Endothelial cell of umbilical vein (primary cell): ENCODE data around the gene C19orf67. TPM values are rescaled to one million over a fixed set of nuclear protein-coding genes. Genes with fewer than 3 reads are reported as not detected.

ENCODE experiments used
- BruUV-seq: library from RNA; stranded (reverse); fragments of 400-500 nt; replicated peaks from 2 replicates; lab custom pipeline; 2021; lab: Mats Ljungman, UMichigan
- CTCF ChIA-PET: fragments of 300-600, 350-600 bp; sonication (Branson Sonifier 250); formaldehyde crosslinking; loops from one replicate; lab custom pipeline; 2021; ENCODE audit warnings: antibody characterized with exemption, inconsistent platforms; lab: Charles Lee
- POLR2A ChIA-PET: fragments of 300-600, 350-600 bp; sonication (Branson Sonifier 250); formaldehyde crosslinking; loops from one replicate; lab custom pipeline; 2021; ENCODE audit warnings: antibody characterized with exemption, inconsistent platforms; lab: Charles Lee
- DNase-seq: peaks from one replicate; pipeline ENCODE4 v3.0.0-alpha.2; 2011; ENCODE audit warnings: low read depth, low spot score
- FAIRE-seq: peaks from 2 replicates; lab custom pipeline; 2011; peaks lifted over from hg19 to GRCh38; lab: Jason Lieb, UNC
- H2AFZ ChIP-seq: 2 replicates; pipeline ENCODE4 v1.6.0; 2012; ENCODE audit warnings: low read depth, low read length, control low read depth, inconsistent platforms
- H3K27ac ChIP-seq: 2 replicates; pipeline ENCODE4 v1.5.1; 2011; ENCODE audit warnings: low read depth, mild to moderate bottlenecking, control low read depth, low read length, moderate library complexity; ENCODE audit not compliant: insufficient read depth
- H3K27me3 ChIP-seq, 2 experiments: 2 replicates each; pipeline versions ENCODE4 v1.6.0 to v1.6.1; 2011; ENCODE audit warnings: low read length in 2 of 2, mixed read lengths in 1 of 2; ENCODE audit not compliant: control insufficient read depth in 2 of 2, insufficient read depth in 2 of 2
- H3K36me3 ChIP-seq, 2 experiments: 2 replicates in 1 of 2; 3 replicates in 1 of 2; pipeline ENCODE4 v1.5.1; 2011; ENCODE audit warnings: low read length in 2 of 2, mild to moderate bottlenecking in 1 of 2, moderate library complexity in 1 of 2; ENCODE audit not compliant: control insufficient read depth in 2 of 2, insufficient read depth in 2 of 2; ENCODE audit errors: extremely low read depth in 1 of 2
- H3K4me1 ChIP-seq: 3 replicates; pipeline ENCODE4 v1.5.1; 2011; ENCODE audit warnings: mild to moderate bottlenecking, low read length; ENCODE audit not compliant: control insufficient read depth, insufficient read depth; ENCODE audit errors: extremely low read depth
- H3K4me2 ChIP-seq: 2 replicates; pipeline ENCODE4 v1.6.1; 2011; ENCODE audit warnings: low read length, control low read depth, mixed read lengths; ENCODE audit not compliant: insufficient read depth
- H3K4me3 ChIP-seq, 3 experiments: fragments of 200-600 bp in 1 of 3; sonication (generic), shearing (Covaris generic) in 1 of 3; replicated peaks in 1 of 3; 2 replicates each; pipeline ENCODE4 v1.5.1; 2011 to 2016; ENCODE audit warnings: control low read depth in 3 of 3, low read length in 3 of 3, mild to moderate bottlenecking in 2 of 3, inconsistent platforms in 1 of 3, low read depth in 1 of 3, moderate library complexity in 1 of 3; ENCODE audit not compliant: insufficient read depth in 1 of 3
- H3K79me2 ChIP-seq: 2 replicates; pipeline ENCODE4 v1.6.0; 2012; ENCODE audit warnings: low read length, inconsistent platforms; ENCODE audit not compliant: control insufficient read depth, insufficient read depth
- H3K9ac ChIP-seq: replicated peaks from 2 replicates; pipeline ENCODE3; 2011; ENCODE audit warnings: low read length, control low read depth; ENCODE audit not compliant: insufficient read depth; ENCODE audit errors: extremely low read depth
- H3K9me1 ChIP-seq: replicated peaks from 3 replicates; pipeline ENCODE4 v1.6.0; 2011; ENCODE audit warnings: mild to moderate bottlenecking, low read length; ENCODE audit not compliant: control insufficient read depth, insufficient read depth; ENCODE audit errors: extremely low read depth
- H3K9me3 ChIP-seq: replicated peaks from 2 replicates; pipeline ENCODE4 v1.5.1; 2012; ENCODE audit warnings: low read length, inconsistent platforms; ENCODE audit not compliant: control insufficient read depth, insufficient read depth
- H4K20me1 ChIP-seq: replicated peaks from 2 replicates; pipeline ENCODE3; 2011; ENCODE audit warnings: mild to moderate bottlenecking, low read length; ENCODE audit not compliant: control insufficient read depth, insufficient read depth; ENCODE audit errors: extremely low read depth
- EZH2 ChIP-seq: IDR thresholded peaks from 2 replicates; pipeline ENCODE4 v1.6.1; 2012; ENCODE audit warnings: borderline replicate concordance, low read depth, mild to moderate bottlenecking, moderate library complexity, low read length, inconsistent platforms; ENCODE audit not compliant: severe bottlenecking
- FOS ChIP-seq: IDR thresholded peaks from 2 replicates; pipeline ENCODE4 v1.6.1; 2011; ENCODE audit warnings: mild to moderate bottlenecking, low read length, moderate library complexity, borderline replicate concordance; ENCODE audit not compliant: insufficient read depth
- GATA2 ChIP-seq: IDR thresholded peaks from 2 replicates; pipeline ENCODE4 v1.7.0; 2011; ENCODE audit warnings: low read depth, mild to moderate bottlenecking, moderate library complexity, mixed read lengths, low read length; ENCODE audit not compliant: insufficient read length, insufficient read depth
- JUN ChIP-seq: IDR thresholded peaks from 2 replicates; pipeline ENCODE4 v1.6.1; 2011; ENCODE audit warnings: borderline replicate concordance, low read depth; ENCODE audit not compliant: insufficient read length, insufficient read depth
- MYC ChIP-seq: IDR thresholded peaks from one replicate; pipeline ENCODE4 v1.6.1; 2011; ENCODE audit warnings: mild to moderate bottlenecking, low read depth, low read length
- POLR2A ChIP-seq: IDR thresholded peaks from 2 replicates; pipeline ENCODE4 v1.6.1; 2012; ENCODE audit warnings: low read depth, mild to moderate bottlenecking, control low read depth, low read length
- POLR2AphosphoS5 ChIP-seq: IDR thresholded peaks from 2 replicates; pipeline ENCODE4 v1.6.1; 2012; ENCODE audit warnings: low read depth, mild to moderate bottlenecking, control low read depth, low read length, moderate library complexity; ENCODE audit not compliant: insufficient read depth
- dilution Hi-C: fragments of 300-500 bp; cut with MboI; formaldehyde crosslinking; loops from one replicate; pipeline ENCODE4 v1.15.0; 2019; ENCODE audit warnings: low sequenced_read_pairs; ENCODE audit not compliant: extremely low pct_ligation_motif_present
- intact Hi-C: fragments of 100-400 bp; cut with micrococcal nuclease; formaldehyde crosslinking; loops from one replicate; pipeline ENCODE4 v1.10.0; 2022
- polyA plus RNA-seq, 4 experiments: library from polyadenylated mRNA; depleted of rRNA in 3 of 4; stranded (reverse) in 3 of 4; unstranded in 1 of 4; fragments of >200 nt; gene quantifications; 2 replicates each; pipeline versions ENCODE4 v1.2.1 to v1.2.3, GENCODE V29; 2011 to 2012; ENCODE audit warnings: missing spikeins in 1 of 4
- total RNA-seq: library from RNA; stranded (reverse); gene quantifications from 2 replicates; pipeline ENCODE4 v1.2.3, GENCODE V29; 2021
- TF ChIP-seq, protein P1 (sequence below): IDR thresholded peaks from 2 replicates; pipeline ENCODE4 v1.6.1; 2011; ENCODE audit not compliant: insufficient read depth, insufficient read length
- TF ChIP-seq, protein P2 (sequence below), 2 donors: IDR thresholded peaks; 1 replicate in 1 of 2; 2 replicates in 1 of 2; pipeline ENCODE4 v1.5.1; 2011; ENCODE audit warnings: low read length in 2 of 2, mild to moderate bottlenecking in 2 of 2, moderate library complexity in 2 of 2, control low read depth in 1 of 2, inconsistent platforms in 1 of 2, low read depth in 1 of 2; ENCODE audit not compliant: insufficient read depth in 1 of 2; ENCODE audit errors: extremely low read depth in 1 of 2

Gene C19orf67
- total and polyA plus RNA-seq, 2 donors (not counting 3 experiments of a cell fraction or from before 2014, with no cell fraction given) = 0.55 TPM; not detected in 1

DNA sequence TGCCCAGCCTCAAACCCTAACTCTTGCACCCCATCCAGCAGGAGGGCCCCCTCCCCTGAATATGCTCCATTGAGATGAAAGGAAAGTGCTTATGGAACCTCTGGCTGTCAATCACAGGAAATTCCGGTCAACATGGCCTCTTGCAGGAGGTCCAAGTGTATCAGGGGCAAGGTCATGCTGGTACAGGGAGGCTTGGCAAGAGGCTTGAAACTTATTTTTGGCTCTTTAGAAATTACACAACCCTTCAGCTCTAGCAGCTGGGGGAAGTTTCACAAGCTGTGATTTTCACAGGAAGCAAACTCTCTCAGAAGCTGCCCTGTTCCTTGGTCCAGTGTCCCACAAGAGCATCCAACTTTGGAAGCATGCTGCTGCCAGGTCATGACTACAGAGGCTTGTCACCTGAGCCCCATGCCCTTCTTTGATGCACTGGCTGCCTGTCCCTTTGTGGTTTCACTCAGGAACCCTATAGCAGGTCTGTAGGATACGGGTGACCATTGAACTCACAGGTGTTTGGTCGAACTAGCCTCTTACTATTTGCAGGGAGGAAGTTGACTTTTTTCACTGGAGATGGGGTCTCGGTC is 42.4 kb upstream of the C19orf67 start:
- H2AFZ ChIP-seq = no peak overlapping the region
- dilution Hi-C loops (no loop called here), intact Hi-C loops (no loop called here)
- FAIRE-seq (no peak), DNase-seq (no peak)
- H3K79me2 ChIP-seq = no peaks in the 10 kb centered on the region
- H3K9me3 ChIP-seq = no peaks in the 10 kb centered on the region
- no peaks in the 10 kb centered on the region for H4K20me1 ChIP-seq
- no peak for TF ChIP-seq JUN
- TF ChIP-seq MYC = no peak
- TF ChIP-seq, protein P1, sequence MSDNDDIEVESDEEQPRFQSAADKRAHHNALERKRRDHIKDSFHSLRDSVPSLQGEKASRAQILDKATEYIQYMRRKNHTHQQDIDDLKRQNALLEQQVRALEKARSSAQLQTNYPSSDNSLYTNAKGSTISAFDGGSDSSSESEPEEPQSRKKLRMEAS = no peak
- TF ChIP-seq FOS = no peak
- no peak for TF ChIP-seq POLR2A
- no peak for TF ChIP-seq POLR2AphosphoS5
- CTCF ChIA-PET = interaction anchor here (1.0 kb wide), 1 partner anchor 9 kb away, joined by 3 read pairs; the partner anchor contains the start of gene ASF1B
- H3K4me3 ChIP-seq = no peak overlapping the region
- H3K4me1 ChIP-seq = no peaks in the 10 kb centered on the region
- H3K27ac ChIP-seq = no peak overlapping the region
- no peaks in the 10 kb centered on the region for H3K27me3 ChIP-seq
- H3K4me2 ChIP-seq = no peak overlapping the region
- no TSS peak for BruUV-seq
- POLR2A ChIA-PET = no interaction called here
- peaks cover 0 to 3% of the 10 kb centered on the region in 2 experiments for H3K36me3 ChIP-seq
- no peaks in the 10 kb centered on the region for H3K9me1 ChIP-seq
- H3K9ac ChIP-seq = no peak overlapping the region

DNA sequence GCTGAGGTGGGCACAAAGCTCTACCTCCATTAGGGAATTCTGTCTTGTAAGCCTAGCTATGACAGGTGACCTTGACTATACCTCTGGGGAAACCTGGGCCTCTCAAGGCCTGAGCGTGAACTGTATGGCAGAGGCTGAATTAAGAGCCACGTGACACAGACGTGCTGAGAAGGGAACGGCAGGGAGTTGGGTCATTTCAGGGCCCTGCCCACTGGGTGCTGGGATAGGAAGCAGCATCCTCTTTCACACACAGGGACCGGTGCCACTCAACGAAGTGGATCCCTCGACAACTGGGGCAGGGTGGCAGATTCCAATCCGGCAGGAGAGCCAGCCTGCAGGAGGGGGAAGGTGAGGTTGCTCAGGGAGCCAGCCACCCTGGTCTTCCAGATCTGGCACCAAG is 41.6 kb upstream of the C19orf67 start:
- ChIA-PET CTCF (interaction anchor here (1.9 kb wide), 1 partner anchor 9 kb away, joined by 5 read pairs; the partner anchor contains the start of gene ASF1B), POLR2A (no interaction called here)
- no peak for FAIRE-seq
- Histone ChIP-seq H3K4me1 (no peaks in the 10 kb centered on the region), H3K9me3 (no peaks in the 10 kb centered on the region), H3K36me3 (peaks cover 0 to 3% of the 10 kb centered on the region in 2 experiments), H3K4me2 (no peak overlapping the region), H3K9me1 (no peaks in the 10 kb centered on the region), H2AFZ (no peak overlapping the region), H4K20me1 (no peaks in the 10 kb centered on the region), H3K9ac (no peak overlapping the region), H3K27me3 (no peaks in the 10 kb centered on the region), H3K79me2 (no peaks in the 10 kb centered on the region), H3K4me3 (no peak overlapping the region), H3K27ac (no peak overlapping the region)
- DNase-seq = no peak
- dilution Hi-C loops (no loop called here), intact Hi-C loops (no loop called here)
- BruUV-seq = no TSS peak
- TF ChIP-seq, protein P1 = no peak
- TF ChIP-seq, protein P2, sequence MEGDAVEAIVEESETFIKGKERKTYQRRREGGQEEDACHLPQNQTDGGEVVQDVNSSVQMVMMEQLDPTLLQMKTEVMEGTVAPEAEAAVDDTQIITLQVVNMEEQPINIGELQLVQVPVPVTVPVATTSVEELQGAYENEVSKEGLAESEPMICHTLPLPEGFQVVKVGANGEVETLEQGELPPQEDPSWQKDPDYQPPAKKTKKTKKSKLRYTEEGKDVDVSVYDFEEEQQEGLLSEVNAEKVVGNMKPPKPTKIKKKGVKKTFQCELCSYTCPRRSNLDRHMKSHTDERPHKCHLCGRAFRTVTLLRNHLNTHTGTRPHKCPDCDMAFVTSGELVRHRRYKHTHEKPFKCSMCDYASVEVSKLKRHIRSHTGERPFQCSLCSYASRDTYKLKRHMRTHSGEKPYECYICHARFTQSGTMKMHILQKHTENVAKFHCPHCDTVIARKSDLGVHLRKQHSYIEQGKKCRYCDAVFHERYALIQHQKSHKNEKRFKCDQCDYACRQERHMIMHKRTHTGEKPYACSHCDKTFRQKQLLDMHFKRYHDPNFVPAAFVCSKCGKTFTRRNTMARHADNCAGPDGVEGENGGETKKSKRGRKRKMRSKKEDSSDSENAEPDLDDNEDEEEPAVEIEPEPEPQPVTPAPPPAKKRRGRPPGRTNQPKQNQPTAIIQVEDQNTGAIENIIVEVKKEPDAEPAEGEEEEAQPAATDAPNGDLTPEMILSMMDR (IDR thresholded peaks at IDR 0.05; ENCODE audit: extremely low read depth in 1 of 2, insufficient read depth in 1 of 2, low read depth in 1 of 2, low read length in 2 of 2) = no peak
- TF ChIP-seq JUN (no peak), GATA2 (no peak), POLR2AphosphoS5 (no peak), FOS (no peak), MYC (no peak), EZH2 (no peak), POLR2A (no peak)
